GM12864 (cell line): Measurements from ENCODE around the gene CCNG1.

Experiments
- DNase-seq: peaks from one replicate; pipeline ENCODE4 v3.0.0-alpha.2; 2011; ENCODE audit warnings: low read depth
- H3K4me3 ChIP-seq: 2 replicates; pipeline ENCODE4 v1.5.1; 2011; ENCODE audit warnings: mild to moderate bottlenecking, low read depth, low read length, control low read depth
- CTCF ChIP-seq: IDR thresholded peaks from 2 replicates; pipeline ENCODE4 v1.5.1; 2011; ENCODE audit warnings: low read depth, mild to moderate bottlenecking, moderate library complexity, low read length, control low read depth, inconsistent platforms; ENCODE audit errors: missing control alignments

CCNG1 gene

GRCh38 chr5:163489055-163489744, 51.8 kb downstream of the CCNG1 start:
- no peak for DNase-seq
- peak; percentile 26 for TF ChIP-seq CTCF
- no peak overlapping the region for H3K4me3 ChIP-seq

GRCh38 chr5:163489745-163490075, 52.3 kb downstream of the CCNG1 start:
- no peak for DNase-seq
- H3K4me3 ChIP-seq, result no peak overlapping the region
- no peak for TF ChIP-seq CTCF
